GM21786 (cell line): ENCODE measurements around the gene TMEM141.
"Not testable (repeated sequence)": the region's sequence is repeated elsewhere in the genome, so short reads cannot be mapped to it uniquely, and the experiment has no call there.

Experiments
- ATAC-seq: cut with Tn5 transposase; IDR thresholded peaks from one replicate; pipeline ENCODE4 v1.9.1; 2021; ENCODE audit not compliant: unreplicated experiment

TMEM141 gene

DNA sequence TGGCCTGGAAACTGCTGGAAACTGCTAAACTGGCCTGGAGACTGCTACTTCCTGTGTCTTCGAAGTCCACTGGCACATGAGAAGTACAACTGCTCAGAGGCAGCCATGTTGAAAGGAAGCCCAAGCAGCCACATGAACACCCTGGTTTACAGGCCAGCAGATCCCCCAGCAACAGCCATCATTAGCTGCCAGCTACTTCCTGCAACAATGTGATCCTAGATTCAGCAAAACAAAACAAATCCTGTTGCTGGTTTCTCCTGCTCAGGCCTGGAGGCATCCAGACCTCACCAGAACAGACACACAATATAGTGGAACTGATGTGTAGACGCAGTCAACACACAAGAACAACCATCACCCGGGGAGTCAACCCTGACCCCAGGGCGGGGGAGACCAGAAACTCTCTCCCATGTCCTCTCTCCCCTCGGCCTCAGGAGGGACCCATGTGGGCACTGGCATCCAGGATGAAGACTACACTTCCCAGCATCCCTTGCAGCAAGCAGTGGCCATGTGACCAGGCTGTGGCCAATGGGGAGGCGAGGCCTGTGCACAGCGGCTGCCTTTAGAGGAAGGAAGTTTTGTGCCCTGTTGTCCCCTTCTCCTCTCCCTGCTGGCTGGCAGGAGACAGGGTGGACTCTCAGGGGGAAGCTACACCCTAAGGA lies 17.6 kb upstream of the TMEM141 start:
- no peak for ATAC-seq

DNA sequence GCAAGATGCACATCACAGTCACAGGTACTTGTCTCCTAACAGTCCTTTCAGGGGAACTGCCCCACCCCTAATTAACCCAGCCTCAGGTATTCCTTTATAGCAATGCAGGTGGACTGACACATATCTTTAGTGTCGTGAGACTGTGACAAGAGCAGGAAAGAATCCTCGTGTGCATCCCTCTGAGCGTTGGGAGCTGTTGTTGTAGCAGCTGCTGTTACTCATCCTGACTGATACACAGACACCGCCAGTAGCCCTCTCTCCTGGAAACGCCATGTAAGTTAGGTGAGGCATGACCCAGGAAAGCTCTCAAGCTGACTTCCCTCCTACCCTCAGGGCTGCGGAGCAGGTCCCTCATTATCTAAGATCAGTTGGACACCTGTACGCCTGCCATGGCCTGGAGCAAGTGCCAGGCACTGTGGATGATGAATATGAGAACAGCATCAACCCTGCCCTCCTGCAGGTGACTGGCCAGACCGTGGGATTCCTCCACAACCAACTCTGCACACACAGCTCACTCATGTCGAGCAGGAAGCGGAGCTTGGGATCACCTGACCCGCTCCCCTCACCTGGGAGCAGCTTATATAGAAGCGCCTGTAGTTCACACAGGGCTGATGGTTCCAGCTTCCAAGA lies 16.6 kb upstream of the TMEM141 start:
- no peak for ATAC-seq

DNA sequence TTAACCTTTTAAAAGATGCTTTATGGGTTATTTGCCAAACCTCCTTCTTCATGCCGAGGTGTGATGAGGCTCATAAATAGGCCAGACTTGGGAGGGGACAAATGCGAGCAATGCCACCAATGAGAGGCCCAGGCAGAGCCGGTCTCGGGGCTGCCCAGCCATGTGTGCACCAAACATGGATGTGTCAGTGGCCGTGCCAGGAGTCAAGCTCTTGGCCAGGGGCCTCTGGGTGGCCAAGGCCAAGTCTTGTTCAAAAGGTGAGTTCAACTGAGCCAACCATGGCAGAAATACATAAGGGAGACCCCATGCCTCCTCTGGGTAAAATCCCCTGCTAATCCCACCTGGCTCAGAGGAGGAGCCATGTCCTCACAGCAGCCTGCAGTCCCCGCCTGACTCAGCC lies 16.0 kb upstream of the TMEM141 start:
- no peak for ATAC-seq

DNA sequence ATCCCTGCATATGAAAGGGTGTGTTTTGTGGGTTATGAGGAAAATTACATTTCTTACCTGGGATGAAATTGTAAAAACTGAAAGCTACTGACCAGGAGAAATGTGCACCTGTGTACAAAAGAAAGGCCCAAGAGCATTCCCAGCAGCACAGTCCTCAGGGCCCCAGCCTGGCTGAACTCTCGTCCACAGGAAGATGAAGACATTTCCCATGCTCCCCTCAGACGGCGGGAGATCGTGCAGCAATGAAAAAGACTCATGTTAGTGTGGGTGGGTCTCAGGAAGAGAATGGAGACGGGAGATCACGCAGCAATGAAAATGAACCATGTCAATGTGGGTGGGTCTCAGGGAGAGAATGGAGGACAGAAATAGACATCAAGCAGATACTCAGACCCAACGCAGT lies 14.2 kb upstream of the TMEM141 start:
- ATAC-seq: no peak

DNA sequence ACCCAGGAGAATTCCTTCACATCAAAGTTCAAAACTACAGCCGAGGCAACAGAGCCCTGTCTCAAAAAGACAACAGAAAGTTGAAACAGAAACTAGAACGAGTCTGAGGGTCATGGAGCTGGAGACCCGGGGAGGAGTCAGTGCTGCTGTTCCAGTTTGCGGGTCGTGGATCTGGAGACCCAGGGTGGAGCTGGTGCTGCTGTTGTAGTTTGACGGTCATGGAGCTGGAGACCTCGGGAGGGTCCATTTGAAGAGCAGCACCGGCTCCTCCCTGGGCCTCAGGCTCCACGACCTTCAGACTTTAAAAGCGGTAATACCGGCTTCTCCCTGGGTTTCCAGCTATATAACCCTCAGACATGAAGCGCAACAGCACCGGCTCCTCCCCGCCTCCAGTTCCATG lies 13.8 kb upstream of the TMEM141 start:
- ATAC-seq: no peak

DNA sequence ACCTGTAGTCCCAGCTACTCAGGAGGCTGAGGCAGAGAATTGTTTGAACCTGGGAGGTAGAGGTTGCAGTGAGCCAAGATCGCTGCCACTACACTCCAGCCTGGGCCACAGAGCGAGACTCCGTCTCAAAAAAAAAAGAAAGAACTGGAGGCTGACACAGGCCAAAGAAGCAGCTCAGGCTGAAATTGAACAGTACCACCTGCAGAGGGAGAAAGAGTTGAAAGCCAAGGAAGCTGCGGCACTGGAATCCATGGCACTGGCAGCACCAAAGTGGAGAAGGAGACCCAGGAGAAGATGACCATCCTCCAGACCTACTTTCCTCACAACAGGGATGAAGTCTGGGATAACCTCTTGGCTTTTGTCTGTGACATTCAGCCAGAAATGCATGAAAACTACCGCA lies 11.3 kb upstream of the TMEM141 start:
- no peak for ATAC-seq

DNA sequence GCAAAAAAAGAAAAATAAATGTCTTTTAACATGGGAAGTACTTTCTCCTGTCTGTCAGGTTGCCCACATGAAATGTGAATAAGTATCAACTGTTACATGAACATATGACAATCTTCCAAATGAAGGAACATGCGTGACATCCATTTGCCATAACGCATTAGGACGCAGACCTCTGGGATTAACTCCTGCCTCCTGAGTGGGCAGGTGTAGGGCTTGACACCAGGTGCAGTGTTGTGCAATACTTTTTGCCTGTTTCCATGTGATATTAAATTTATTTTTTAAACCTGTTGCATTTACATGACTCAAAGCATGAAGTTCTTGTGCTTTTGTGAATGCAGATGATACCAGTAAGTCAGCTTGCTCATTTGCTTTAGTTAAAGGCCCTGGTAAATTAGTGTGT lies 8.7 kb upstream of the TMEM141 start:
- no peak for ATAC-seq

DNA sequence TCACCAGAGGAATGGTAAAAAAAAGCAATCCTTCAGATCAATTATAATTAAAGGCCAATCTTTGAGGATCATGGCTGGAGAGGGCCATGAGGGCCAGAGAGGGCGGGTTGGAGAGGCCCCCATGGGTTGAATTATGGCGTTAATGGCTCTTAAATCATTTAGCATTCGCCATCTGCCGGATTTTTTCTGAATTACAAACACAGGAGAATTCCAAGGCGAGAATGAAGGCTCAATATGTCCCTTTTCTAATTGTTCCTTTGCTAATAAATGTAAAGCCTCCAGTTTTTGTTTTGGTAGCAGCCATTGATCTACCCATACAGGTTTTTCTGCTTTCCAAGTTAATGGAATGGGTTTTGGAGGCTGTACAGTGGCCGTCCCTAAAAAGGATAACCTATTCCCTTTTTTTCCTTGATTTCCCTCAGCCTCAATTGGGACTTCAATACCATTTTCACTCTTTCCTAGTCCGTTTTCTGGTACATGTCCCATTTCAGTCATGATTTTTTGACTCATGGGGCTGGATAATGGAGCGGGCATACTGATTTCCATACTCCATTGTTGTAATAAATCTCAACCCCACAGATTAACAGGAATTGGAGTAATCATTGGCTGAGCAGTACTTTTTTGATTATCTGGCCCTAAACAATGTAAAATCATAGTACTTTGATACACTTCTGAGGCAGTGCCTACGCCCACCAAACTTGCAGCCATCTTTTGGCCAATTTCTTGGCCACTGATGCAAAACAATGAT lies 6.7 kb upstream of the TMEM141 start:
- ATAC-seq: no peak

DNA sequence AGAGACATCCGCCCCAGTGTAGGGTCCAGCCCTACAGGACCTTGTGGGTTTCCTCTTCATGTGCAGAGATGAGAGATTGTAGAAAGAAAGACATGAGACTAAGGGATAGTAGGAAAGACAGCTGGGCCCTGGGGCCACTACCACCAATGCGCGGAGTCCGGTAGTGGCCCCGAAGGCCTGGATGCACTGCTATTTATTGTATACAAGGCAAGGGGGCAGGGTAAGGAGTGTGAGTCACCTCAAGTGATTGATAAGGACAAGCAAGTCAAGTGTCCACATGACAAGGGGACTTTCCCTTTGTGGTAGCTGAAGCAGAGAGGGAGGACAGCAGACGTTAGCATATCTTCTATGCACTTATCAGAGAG lies 6.2 kb upstream of the TMEM141 start:
- no peak for ATAC-seq

DNA sequence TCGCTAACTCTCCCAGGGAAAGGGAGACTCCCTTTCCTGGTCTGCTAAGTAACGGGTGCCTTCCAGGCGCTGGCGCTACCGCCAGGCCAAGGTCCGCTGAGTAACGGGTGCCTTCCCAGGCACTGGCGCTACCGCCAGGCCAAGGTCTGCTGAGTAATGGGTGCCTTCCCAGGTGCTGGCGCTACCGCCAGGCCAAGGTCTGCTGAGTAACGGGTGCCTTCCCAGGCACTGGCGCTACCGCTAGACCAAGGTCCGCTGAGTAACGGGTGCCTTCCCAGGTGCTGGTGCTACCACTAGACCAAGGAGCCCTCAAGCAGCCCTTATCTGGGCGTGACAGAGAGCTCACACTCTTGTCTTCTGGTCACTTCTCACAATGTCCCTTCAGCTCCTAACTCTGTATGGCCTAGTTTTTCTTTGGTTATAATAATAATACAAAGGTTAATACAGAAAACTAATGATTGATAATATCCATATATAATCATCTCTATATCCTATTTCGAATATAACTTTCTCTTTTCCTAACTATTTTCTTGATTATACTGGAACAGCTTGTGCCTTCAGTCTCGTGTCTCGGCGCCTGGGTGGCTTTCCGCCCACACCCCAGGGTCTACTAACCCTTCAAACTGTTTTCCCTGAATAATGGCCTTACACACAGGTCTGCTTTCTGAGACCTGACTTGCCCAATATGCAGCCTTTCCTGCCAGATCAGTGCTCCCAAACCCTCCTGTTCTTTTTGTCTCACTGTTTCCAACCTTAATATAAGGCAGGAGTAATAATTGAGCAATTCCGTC lies 5.4 kb upstream of the TMEM141 start:
- ATAC-seq: not testable (repeated sequence)

DNA sequence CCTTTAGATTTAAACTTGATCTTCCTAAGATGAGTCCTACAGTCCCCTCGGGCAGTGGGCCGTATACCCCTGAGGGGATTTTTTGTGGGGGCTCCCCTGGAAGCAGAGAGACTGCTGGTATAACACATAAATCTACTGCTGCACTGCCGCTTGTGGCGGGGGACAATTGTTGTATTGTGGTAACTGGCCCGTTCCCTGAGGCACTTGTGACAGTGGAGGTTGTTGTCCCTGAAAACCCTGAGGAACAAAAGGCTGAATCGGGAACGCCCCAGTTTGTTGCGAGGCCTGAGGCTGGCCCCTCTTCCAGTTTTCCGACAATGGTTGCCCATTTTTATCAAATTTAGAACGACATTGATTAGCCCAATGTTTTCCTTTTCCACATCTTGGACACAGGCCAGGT lies 4.7 kb upstream of the TMEM141 start:
- ATAC-seq: no peak

DNA sequence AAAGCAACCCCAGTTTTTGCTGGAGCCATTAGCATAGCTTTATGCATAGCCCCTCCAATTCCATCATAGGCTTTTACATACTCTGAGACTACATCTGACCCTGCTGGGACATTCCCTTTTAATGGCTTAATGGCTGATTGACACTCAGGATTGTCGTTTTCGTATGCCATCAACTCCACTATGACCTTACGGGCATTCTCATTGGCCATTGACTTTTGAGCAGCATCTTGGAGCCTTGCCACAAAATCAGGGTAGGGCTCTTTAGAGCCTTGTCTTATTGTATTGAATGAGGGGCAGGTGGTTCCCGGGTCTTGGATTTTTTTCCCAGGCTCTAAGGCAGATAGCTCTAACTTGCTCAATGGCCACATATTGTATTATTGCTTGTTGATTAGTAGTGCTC lies 4.2 kb upstream of the TMEM141 start:
- ATAC-seq: not testable (repeated sequence)

DNA sequence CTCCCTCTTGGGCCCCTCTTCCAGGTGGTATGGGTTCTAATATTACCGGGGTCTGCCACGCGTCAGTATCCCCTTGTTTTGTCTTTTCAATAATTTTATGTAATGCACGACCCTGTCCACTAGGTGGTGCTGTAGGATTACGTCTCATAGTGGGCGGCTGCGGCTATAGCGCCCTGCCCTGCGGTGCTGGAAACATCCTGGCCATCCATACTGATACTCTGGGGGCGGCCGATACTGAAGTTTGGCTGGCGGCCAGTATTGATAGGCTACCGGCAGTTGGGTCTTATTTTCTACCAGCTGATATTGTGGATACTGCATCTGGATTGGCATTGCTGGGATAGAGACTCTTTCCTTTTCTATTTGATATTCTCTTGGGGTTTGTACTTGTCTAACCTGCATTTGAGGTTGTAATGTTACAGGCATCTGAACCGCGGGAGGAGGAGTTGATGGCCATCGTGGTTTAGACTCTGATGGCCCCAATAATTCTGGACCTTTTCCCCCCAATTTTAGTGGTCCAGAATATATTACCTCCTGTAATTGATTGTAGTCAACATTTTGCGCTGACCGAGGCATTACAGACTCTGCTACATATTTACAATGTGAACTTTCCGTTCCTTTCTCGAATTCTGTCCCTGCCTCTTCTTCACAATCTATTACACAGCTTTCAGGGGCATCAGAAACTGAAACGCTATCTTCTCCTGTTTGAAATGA lies 3.3 kb upstream of the TMEM141 start:
- ATAC-seq: no peak

DNA sequence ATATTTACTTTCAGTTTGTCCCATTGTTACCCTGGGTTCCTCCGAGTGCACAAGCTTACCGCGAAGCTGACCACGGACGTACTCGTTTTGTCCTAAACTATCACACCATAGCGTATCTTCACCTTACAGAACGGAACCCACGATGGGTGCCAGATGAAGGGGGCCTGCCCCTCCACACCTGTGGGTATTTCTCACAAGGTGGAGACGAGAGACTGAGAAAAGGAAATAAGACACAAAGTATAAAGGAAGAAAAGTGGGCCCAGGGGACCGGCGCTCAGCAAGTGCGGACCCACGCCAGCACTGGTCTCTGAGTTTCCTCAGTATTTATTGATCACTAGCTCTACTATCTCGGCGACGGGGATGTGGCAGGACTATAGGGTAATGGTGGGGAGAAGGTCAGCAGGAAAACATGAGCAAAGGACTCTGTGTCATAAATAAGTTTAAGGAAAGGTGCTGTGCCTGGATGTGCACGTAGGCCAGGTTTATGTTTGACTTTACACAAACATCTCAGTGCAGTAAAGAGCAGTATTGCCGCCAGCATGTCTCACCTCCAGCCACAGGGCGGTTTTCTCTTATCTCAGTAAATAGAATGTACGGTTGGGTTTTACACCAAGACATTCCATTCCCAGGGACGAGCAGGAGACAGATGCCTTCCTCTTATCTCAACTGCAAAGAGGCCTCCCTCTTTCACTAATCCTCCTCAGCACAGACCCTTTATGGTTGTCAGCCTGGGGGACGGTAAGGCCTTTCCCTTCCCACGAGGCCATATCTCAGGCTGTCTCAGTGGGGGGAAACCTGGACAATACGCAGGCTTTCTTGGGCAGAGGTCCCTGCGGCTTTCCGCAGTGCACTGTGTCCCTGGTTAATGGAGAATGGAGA lies 2.3 kb upstream of the TMEM141 start:
- ATAC-seq: not testable (repeated sequence)

DNA sequence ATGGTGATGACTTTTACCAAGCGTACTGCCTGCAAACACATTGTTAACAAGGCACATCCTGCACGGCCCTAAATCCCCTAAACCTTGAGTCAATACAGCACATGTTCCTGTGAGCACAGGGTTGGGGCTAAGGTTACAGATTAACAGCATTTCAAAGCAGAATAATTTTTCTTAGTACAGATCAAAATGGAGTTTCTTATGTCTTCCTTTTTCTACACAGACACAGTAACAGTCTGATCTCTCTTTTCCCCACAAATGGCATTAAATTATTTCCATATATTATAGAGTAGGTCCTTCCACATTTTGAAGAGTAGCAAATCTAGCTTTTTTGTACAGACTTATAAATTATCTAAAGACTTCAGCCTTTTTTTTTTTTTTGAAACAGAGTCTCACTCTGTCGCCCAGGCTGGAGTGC lies 1.6 kb upstream of the TMEM141 start:
- no peak for ATAC-seq

DNA sequence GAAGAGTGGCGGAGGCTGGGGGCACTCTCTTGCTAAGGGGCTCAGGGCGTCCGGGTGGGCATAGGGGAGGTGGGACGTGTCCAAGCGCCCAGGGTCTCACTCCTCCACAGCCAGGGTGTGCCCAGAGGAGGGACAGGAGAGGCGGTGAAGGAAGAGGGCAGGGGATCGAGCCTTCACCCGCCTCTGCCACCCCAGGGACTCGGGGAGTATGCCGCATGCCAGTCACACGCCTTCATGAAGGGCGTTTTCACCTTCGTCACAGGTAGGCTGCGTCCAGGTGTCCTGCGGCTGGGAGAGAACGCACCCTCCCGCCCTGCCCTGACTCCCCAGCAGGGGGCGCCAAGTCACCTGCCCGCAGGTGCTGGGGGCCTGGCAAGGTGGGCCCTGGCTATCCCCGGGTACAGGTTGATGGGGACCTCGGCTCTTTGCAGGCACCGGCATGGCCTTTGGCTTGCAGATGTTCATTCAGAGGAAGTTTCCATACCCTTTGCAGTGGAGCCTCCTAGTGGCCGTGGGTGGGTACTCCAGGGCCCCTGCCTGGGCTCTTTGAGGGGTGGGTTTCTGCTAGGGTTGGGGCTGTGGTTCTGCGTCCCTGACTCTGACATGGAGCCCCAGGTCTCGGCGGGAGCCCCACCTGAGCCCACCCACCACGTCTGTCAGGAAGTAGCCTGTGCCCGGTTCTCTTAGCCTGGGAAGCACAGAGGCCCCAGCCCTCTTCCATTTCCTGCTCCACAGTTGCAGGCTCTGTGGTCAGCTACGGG lies 552 bp downstream of the TMEM141 start:
- peak; percentile 14 for ATAC-seq

DNA sequence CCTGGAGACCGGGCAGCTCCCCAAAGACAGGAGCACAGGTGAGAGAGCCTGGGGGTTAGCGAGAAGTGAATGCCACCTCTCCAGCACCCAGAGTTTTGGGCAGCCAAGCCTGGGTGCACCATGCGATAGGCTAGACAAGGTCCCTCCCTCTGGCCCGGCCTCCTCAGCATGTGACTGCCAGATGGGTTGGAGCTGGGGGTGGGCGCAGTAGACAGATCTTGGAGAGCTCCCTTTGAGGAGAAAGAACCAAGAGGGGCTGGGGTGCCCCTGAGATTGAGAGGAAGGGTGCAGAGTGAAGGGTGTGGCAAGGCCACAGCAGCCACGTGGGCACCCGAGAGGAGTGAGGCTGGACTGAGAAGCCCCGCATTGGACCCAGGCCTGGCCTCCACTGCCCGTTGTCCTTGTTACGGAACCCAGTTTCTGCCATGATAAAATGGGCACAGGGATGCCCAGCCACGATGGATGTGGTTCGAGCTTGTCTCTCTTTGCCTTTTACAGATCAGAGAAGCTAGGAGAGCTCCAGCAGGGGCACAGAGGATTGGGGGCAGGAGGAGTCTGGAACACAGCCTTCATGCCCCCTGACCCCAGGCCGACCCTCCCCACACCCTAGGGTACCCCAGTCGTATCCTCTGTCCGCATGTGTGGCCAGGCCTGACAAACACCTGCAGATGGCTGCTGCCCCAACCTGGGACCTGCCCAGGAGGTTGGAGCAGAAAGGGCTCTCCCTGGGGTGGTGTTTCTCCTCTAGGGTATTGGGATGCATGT lies 1.4 kb downstream of the TMEM141 start:
- ATAC-seq: no peak

DNA sequence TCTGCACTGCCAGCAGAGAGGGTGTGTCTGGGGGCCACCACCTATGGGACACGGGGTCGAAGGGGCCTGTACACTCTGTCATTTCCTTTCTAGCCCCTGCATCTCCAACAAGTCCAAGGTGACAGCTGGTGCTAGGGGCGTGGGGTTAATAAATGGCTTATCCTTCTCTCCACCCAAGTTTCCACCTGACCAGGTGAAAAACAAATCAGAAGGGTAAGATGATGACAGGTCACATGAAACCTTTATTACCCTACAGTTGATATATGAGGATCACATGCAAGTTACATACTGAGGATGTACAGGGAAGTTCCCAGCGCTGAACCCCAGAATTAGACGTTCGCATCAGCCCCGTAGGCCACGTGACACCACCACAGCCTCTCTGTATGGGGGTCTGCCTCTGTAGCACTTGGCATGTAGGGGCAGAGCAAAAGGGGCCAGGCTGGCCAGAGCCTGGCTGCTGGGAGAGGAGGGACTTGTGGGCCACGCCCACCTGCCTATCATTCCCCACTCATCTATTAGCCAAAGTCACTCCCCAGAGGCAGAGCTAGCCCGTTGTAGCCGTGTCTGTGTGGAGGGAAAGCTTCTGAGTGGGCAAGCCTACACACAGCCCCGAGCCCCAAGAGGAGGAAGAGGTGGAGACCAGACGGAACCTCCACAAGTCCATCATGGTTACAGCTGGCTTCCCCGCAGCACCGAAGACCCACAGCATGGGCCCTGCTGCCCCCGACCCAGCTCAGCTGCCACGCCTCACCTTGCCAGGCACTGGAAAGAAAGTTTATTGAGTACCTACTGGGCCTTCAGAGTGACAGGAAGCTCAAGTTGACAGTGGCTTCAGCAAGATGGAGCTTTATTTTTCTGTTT lies 2.2 kb downstream of the TMEM141 start:
- no peak for ATAC-seq
